ENCODE measurements around the gene PABPN1.

- no peak for TF ChIP-seq CTCF (IDR thresholded peaks at IDR 0.05)
- no peak for TF ChIP-seq EZH2 (IDR thresholded peaks at IDR 0.05)
Observed at GRCh38 chr14:23361763-23362162, 40.5 kb downstream of the PABPN1 start.
